Endothelial cell of umbilical vein (primary cell): Measurements from ENCODE around the gene LRRC8E. TPM values are rescaled to one million over a fixed set of nuclear protein-coding genes. Genes with fewer than 3 reads are reported as not detected.
A peak's percentile ranks its signal among the peaks of the same experiment; 100 is the strongest.

Experiments used
- BruUV-seq: library from RNA; stranded (reverse); fragments of 400-500 nt; replicated peaks from 2 replicates; lab custom pipeline; 2021; lab: Mats Ljungman, UMichigan
- CTCF ChIA-PET: fragments of 300-600, 350-600 bp; sonication (Branson Sonifier 250); formaldehyde crosslinking; loops from one replicate; lab custom pipeline; 2021; ENCODE audit warnings: antibody characterized with exemption, inconsistent platforms; lab: Charles Lee
- POLR2A ChIA-PET: fragments of 300-600, 350-600 bp; sonication (Branson Sonifier 250); formaldehyde crosslinking; loops from one replicate; lab custom pipeline; 2021; ENCODE audit warnings: antibody characterized with exemption, inconsistent platforms; lab: Charles Lee
- DNase-seq: peaks from one replicate; pipeline ENCODE4 v3.0.0-alpha.2; 2011; ENCODE audit warnings: low read depth, low spot score
- FAIRE-seq: peaks from 2 replicates; lab custom pipeline; 2011; peaks lifted over from hg19 to GRCh38; lab: Jason Lieb, UNC
- H2AFZ ChIP-seq: 2 replicates; pipeline ENCODE4 v1.6.0; 2012; ENCODE audit warnings: low read depth, low read length, control low read depth, inconsistent platforms
- H3K27ac ChIP-seq: 2 replicates; pipeline ENCODE4 v1.5.1; 2011; ENCODE audit warnings: low read depth, mild to moderate bottlenecking, control low read depth, low read length, moderate library complexity; ENCODE audit not compliant: insufficient read depth
- H3K27me3 ChIP-seq, 2 experiments: 2 replicates each; pipeline versions ENCODE4 v1.6.0 to v1.6.1; 2011; ENCODE audit warnings: low read length in 2 of 2, mixed read lengths in 1 of 2; ENCODE audit not compliant: control insufficient read depth in 2 of 2, insufficient read depth in 2 of 2
- H3K36me3 ChIP-seq, 2 experiments: 2 replicates in 1 of 2; 3 replicates in 1 of 2; pipeline ENCODE4 v1.5.1; 2011; ENCODE audit warnings: low read length in 2 of 2, mild to moderate bottlenecking in 1 of 2, moderate library complexity in 1 of 2; ENCODE audit not compliant: control insufficient read depth in 2 of 2, insufficient read depth in 2 of 2; ENCODE audit errors: extremely low read depth in 1 of 2
- H3K4me1 ChIP-seq: 3 replicates; pipeline ENCODE4 v1.5.1; 2011; ENCODE audit warnings: mild to moderate bottlenecking, low read length; ENCODE audit not compliant: control insufficient read depth, insufficient read depth; ENCODE audit errors: extremely low read depth
- H3K4me2 ChIP-seq: 2 replicates; pipeline ENCODE4 v1.6.1; 2011; ENCODE audit warnings: low read length, control low read depth, mixed read lengths; ENCODE audit not compliant: insufficient read depth
- H3K4me3 ChIP-seq, 3 experiments: fragments of 200-600 bp in 1 of 3; sonication (generic), shearing (Covaris generic) in 1 of 3; replicated peaks in 1 of 3; 2 replicates each; pipeline ENCODE4 v1.5.1; 2011 to 2016; ENCODE audit warnings: control low read depth in 3 of 3, low read length in 3 of 3, mild to moderate bottlenecking in 2 of 3, inconsistent platforms in 1 of 3, low read depth in 1 of 3, moderate library complexity in 1 of 3; ENCODE audit not compliant: insufficient read depth in 1 of 3
- H3K79me2 ChIP-seq: 2 replicates; pipeline ENCODE4 v1.6.0; 2012; ENCODE audit warnings: low read length, inconsistent platforms; ENCODE audit not compliant: control insufficient read depth, insufficient read depth
- H3K9ac ChIP-seq: replicated peaks from 2 replicates; pipeline ENCODE3; 2011; ENCODE audit warnings: low read length, control low read depth; ENCODE audit not compliant: insufficient read depth; ENCODE audit errors: extremely low read depth
- H3K9me1 ChIP-seq: replicated peaks from 3 replicates; pipeline ENCODE4 v1.6.0; 2011; ENCODE audit warnings: mild to moderate bottlenecking, low read length; ENCODE audit not compliant: control insufficient read depth, insufficient read depth; ENCODE audit errors: extremely low read depth
- H3K9me3 ChIP-seq: replicated peaks from 2 replicates; pipeline ENCODE4 v1.5.1; 2012; ENCODE audit warnings: low read length, inconsistent platforms; ENCODE audit not compliant: control insufficient read depth, insufficient read depth
- H4K20me1 ChIP-seq: replicated peaks from 2 replicates; pipeline ENCODE3; 2011; ENCODE audit warnings: mild to moderate bottlenecking, low read length; ENCODE audit not compliant: control insufficient read depth, insufficient read depth; ENCODE audit errors: extremely low read depth
- EZH2 ChIP-seq: IDR thresholded peaks from 2 replicates; pipeline ENCODE4 v1.6.1; 2012; ENCODE audit warnings: borderline replicate concordance, low read depth, mild to moderate bottlenecking, moderate library complexity, low read length, inconsistent platforms; ENCODE audit not compliant: severe bottlenecking
- JUN ChIP-seq: IDR thresholded peaks from 2 replicates; pipeline ENCODE4 v1.6.1; 2011; ENCODE audit warnings: borderline replicate concordance, low read depth; ENCODE audit not compliant: insufficient read length, insufficient read depth
- POLR2AphosphoS5 ChIP-seq: IDR thresholded peaks from 2 replicates; pipeline ENCODE4 v1.6.1; 2012; ENCODE audit warnings: low read depth, mild to moderate bottlenecking, control low read depth, low read length, moderate library complexity; ENCODE audit not compliant: insufficient read depth
- dilution Hi-C: fragments of 300-500 bp; cut with MboI; formaldehyde crosslinking; loops from one replicate; pipeline ENCODE4 v1.15.0; 2019; ENCODE audit warnings: low sequenced_read_pairs; ENCODE audit not compliant: extremely low pct_ligation_motif_present
- intact Hi-C: fragments of 100-400 bp; cut with micrococcal nuclease; formaldehyde crosslinking; loops from one replicate; pipeline ENCODE4 v1.10.0; 2022
- polyA plus RNA-seq, 4 experiments: library from polyadenylated mRNA; depleted of rRNA in 3 of 4; stranded (reverse) in 3 of 4; unstranded in 1 of 4; fragments of >200 nt; gene quantifications; 2 replicates each; pipeline versions ENCODE4 v1.2.1 to v1.2.3, GENCODE V29; 2011 to 2012; ENCODE audit warnings: missing spikeins in 1 of 4
- total RNA-seq: library from RNA; stranded (reverse); gene quantifications from 2 replicates; pipeline ENCODE4 v1.2.3, GENCODE V29; 2021
- TF ChIP-seq, protein P1 (sequence below), 2 donors: IDR thresholded peaks; 1 replicate in 1 of 2; 2 replicates in 1 of 2; pipeline ENCODE4 v1.5.1; 2011; ENCODE audit warnings: low read length in 2 of 2, mild to moderate bottlenecking in 2 of 2, moderate library complexity in 2 of 2, control low read depth in 1 of 2, inconsistent platforms in 1 of 2, low read depth in 1 of 2; ENCODE audit not compliant: insufficient read depth in 1 of 2; ENCODE audit errors: extremely low read depth in 1 of 2

The LRRC8E gene
- total and polyA plus RNA-seq, 2 donors (not counting 3 experiments of a cell fraction or from before 2014, with no cell fraction given) = 1.1 to 1.6 TPM

DNA sequence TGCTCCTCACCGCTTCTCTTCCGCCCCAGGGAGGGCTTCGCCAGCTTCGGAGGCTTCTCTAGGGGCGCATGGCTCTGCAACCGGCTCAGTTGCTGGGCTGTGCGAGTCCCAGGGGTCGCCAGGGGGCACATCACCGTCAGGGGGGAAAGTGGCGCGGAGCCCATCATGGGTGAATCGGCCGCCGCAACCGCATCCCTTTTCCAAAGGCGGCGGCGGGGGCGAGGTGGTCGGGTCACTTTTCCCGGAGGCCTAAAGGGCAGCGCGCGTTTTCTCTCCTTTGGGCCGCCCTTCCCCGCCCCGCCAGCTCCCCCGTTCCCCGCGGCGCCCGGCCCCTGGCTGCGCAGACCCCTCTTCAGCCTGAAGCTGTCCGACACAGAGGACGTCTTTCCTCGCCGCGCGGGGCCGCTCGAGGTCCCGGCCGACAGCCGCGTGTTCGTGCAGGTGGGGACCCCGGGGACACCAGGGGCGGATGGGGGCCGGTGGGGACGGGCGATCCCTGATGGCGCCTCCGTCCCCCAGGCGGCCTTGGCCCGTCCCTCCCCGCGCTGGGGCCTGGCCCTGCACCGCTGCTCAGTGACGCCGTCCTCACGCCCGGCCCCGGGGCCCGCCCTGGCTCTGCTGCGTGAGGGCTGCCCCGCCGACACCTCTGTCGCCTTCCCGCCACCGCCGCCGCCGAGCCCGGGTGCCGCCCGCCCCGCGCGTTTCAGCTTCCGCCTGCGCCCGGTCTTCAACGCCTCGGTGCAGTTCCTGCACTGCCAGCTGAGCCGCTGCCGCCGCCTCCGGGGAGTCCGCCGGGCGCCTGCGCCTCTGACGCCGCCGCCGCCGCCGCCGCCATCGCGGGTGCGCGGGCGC, 28.0 kb downstream of the LRRC8E start:
- ChIA-PET CTCF (interaction anchor here (0.7 to 2.4 kb wide), 8 partner anchors 13 to 348 kb away, joined by 3 to 11 read pairs (median 5); partner anchors contain the start of gene MAP2K7), POLR2A (no interaction called here)
- H2AFZ ChIP-seq = peak overlapping the region; percentile 46
- peaks cover 18 to 31% of the 10 kb centered on the region in 2 experiments for H3K27me3 ChIP-seq
- no peak overlapping the region for H3K27ac ChIP-seq
- no peaks in the 10 kb centered on the region for H3K79me2 ChIP-seq
- BruUV-seq = no TSS peak
- peaks cover 17% of the 10 kb centered on the region for H3K4me1 ChIP-seq
- dilution Hi-C loops = no loop called here
- H4K20me1 ChIP-seq = no peaks in the 10 kb centered on the region
- H3K9me1 ChIP-seq = no peaks in the 10 kb centered on the region
- no peaks in the 10 kb centered on the region for H3K9me3 ChIP-seq
- FAIRE-seq (no peak), DNase-seq (no peak)
- no peak overlapping the region for H3K9ac ChIP-seq
- H3K4me2 ChIP-seq = peak overlapping the region; percentile 44
- peaks cover 0 to 9% of the 10 kb centered on the region in 2 experiments for H3K36me3 ChIP-seq
- intact Hi-C loops = no loop called here
- H3K4me3 ChIP-seq = peak overlapping the region in 1 of 3 experiments; percentile 24
- TF ChIP-seq POLR2AphosphoS5 (no peak), EZH2 (peak; percentile 94), JUN (no peak)
- TF ChIP-seq, protein P1, sequence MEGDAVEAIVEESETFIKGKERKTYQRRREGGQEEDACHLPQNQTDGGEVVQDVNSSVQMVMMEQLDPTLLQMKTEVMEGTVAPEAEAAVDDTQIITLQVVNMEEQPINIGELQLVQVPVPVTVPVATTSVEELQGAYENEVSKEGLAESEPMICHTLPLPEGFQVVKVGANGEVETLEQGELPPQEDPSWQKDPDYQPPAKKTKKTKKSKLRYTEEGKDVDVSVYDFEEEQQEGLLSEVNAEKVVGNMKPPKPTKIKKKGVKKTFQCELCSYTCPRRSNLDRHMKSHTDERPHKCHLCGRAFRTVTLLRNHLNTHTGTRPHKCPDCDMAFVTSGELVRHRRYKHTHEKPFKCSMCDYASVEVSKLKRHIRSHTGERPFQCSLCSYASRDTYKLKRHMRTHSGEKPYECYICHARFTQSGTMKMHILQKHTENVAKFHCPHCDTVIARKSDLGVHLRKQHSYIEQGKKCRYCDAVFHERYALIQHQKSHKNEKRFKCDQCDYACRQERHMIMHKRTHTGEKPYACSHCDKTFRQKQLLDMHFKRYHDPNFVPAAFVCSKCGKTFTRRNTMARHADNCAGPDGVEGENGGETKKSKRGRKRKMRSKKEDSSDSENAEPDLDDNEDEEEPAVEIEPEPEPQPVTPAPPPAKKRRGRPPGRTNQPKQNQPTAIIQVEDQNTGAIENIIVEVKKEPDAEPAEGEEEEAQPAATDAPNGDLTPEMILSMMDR (IDR thresholded peaks at IDR 0.05; ENCODE audit: extremely low read depth in 1 of 2, insufficient read depth in 1 of 2, low read depth in 1 of 2, low read length in 2 of 2) = peak in 1 of 2 donors; percentile 3
